Measurements from ENCODE around the gene GRPR.

GRCh38 chrX:16145656-16146055, 22.3 kb downstream of the GRPR start:
- no peak for TF ChIP-seq CTCF (conservative IDR thresholded peaks at IDR 0.05)
- TF ChIP-seq ZFX (IDR thresholded peaks at IDR 0.05), result no peak

Measured in C4-2B (cell line).